GM11168 (cell line): Measurements from ENCODE around the gene PCYT1B.
"Not testable (repeated sequence)": the region's sequence is repeated elsewhere in the genome, so short reads cannot be mapped to it uniquely, and the experiment has no call there.

ENCODE experiments used
- in situ Hi-C: fragments of 300-500 bp; cut with MboI; formaldehyde crosslinking; loops from one replicate; pipeline ENCODE4 v1.12.0; 2022; ENCODE audit warnings: low sequenced_read_pairs; ENCODE audit not compliant: unreplicated experiment

The PCYT1B gene

GRCh38 chrX:24647257-24648058, at the start of gene PCYT1B:
Gene PCYT1B (minus strand): TSS chrX:24647347. CDS start chrX:24647105, 242 bp downstream.
- in situ Hi-C loops: no loop called here

- in situ Hi-C loops: no loop called here
These were observed 49.1 kb upstream of the PCYT1B start for GRCh38 chrX:24696294-24696693.

- in situ Hi-C loops: no loop called here
These were observed 47.7 kb upstream of the PCYT1B start for GRCh38 chrX:24694825-24695224.

- in situ Hi-C loops: no loop called here
These were observed 46.5 kb upstream of the PCYT1B start, which contains the start of gene POLA1 for GRCh38 chrX:24693453-24694202. Gene POLA1 (plus strand): TSS chrX:24693918. CDS start chrX:24693962, 44 bp downstream.

- in situ Hi-C loops: no loop called here
These were observed 45.2 kb upstream of the PCYT1B start for GRCh38 chrX:24692305-24692704.

- in situ Hi-C loops: no loop called here
These were observed 36.9 kb upstream of the PCYT1B start for GRCh38 chrX:24684048-24684447.

GRCh38 chrX:24682739-24683432, 35.7 kb upstream of the PCYT1B start:
- in situ Hi-C loops: no loop called here

GRCh38 chrX:24676403-24677024, 29.4 kb upstream of the PCYT1B start:
- in situ Hi-C loops: no loop called here

GRCh38 chrX:24673424-24673823, 26.3 kb upstream of the PCYT1B start:
- in situ Hi-C loops: no loop called here

- in situ Hi-C loops: no loop called here
These were observed 25.6 kb upstream of the PCYT1B start for GRCh38 chrX:24672701-24673190.

GRCh38 chrX:24668111-24668510, 21.0 kb upstream of the PCYT1B start:
- in situ Hi-C loops: no loop called here

GRCh38 chrX:24662352-24662751, 15.2 kb upstream of the PCYT1B start:
- in situ Hi-C loops: no loop called here

- in situ Hi-C loops: no loop called here
These were observed 14.1 kb upstream of the PCYT1B start for GRCh38 chrX:24661292-24661691.

- in situ Hi-C loops: no loop called here
These were observed 12.5 kb upstream of the PCYT1B start for GRCh38 chrX:24659646-24660045.

GRCh38 chrX:24659106-24659505, 12.0 kb upstream of the PCYT1B start:
- in situ Hi-C loops: no loop called here

GRCh38 chrX:24658421-24658820, 11.3 kb upstream of the PCYT1B start:
- in situ Hi-C loops: no loop called here

GRCh38 chrX:24657671-24658386, 10.7 kb upstream of the PCYT1B start:
- in situ Hi-C loops: no loop called here

- in situ Hi-C loops: not testable (repeated sequence)
These were observed 8.5 kb upstream of the PCYT1B start for GRCh38 chrX:24655679-24656078.

- in situ Hi-C loops: no loop called here
These were observed 4.6 kb upstream of the PCYT1B start for GRCh38 chrX:24651783-24652182.

GRCh38 chrX:24648495-24648894, 1.3 kb upstream of the PCYT1B start:
- in situ Hi-C loops: no loop called here
